ENCODE measurements around the gene KIF15.

GRCh38 chr3:44893097-44893496 lies 131.5 kb downstream of the KIF15 start:
- TF ChIP-seq CTCF (IDR thresholded peaks at IDR 0.05) (no peak), POLR2A (IDR thresholded peaks at IDR 0.05) (no peak)

All from vagina (tissue), 2 donors.